Parathyroid adenoma (tissue), 2 donors: Measurements from ENCODE around the gene CAMK1D.

Source experiments
- H2AFZ ChIP-seq: fragments of 300-600 bp; sonication (generic); one replicate; pipeline ENCODE4 v1.7.0; 2017; ENCODE audit warnings: antibody characterized with exemption, mild to moderate bottlenecking
- H3K27ac ChIP-seq: fragments of 300-600 bp; sonication (generic); one replicate; pipeline ENCODE4 v1.7.0; 2017
- H3K27me3 ChIP-seq: fragments of 300-600 bp; sonication (generic); one replicate; pipeline ENCODE4 v1.7.0; 2017; ENCODE audit warnings: low read length; ENCODE audit not compliant: control insufficient read depth, insufficient read depth
- H3K36me3 ChIP-seq: fragments of 300-600 bp; sonication (generic); one replicate; pipeline ENCODE4 v1.7.0; 2017; ENCODE audit warnings: low read length; ENCODE audit not compliant: control insufficient read depth, insufficient read depth
- H3K4me1 ChIP-seq: fragments of 300-600 bp; sonication (generic); one replicate; pipeline ENCODE4 v1.7.0; 2017; ENCODE audit warnings: control low read depth
- H3K4me2 ChIP-seq: fragments of 300-600 bp; sonication (generic); one replicate; pipeline ENCODE4 v1.7.0; 2017; ENCODE audit warnings: low read length
- H3K4me3 ChIP-seq: fragments of 300-600 bp; sonication (generic); one replicate; pipeline ENCODE4 v1.7.0; 2017; ENCODE audit warnings: low read depth, low read length
- H3K79me2 ChIP-seq: fragments of 300-600 bp; sonication (generic); one replicate; pipeline ENCODE4 v1.7.0; 2017; ENCODE audit warnings: control low read depth
- H3K9ac ChIP-seq: fragments of 300-600 bp; sonication (generic); one replicate; pipeline ENCODE4 v1.7.0; 2017; ENCODE audit warnings: mild to moderate bottlenecking
- H3K9me3 ChIP-seq: fragments of 300-600 bp; sonication (generic); one replicate; pipeline ENCODE4 v1.7.0; 2017; ENCODE audit warnings: low read length; ENCODE audit not compliant: control insufficient read depth
- CTCF ChIP-seq: fragments of 300-600 bp; sonication (generic); IDR thresholded peaks from one replicate; pipeline ENCODE4 v1.7.0; 2017; ENCODE audit warnings: antibody characterized with exemption, mild to moderate bottlenecking
- donor health status: primary hyperparathyroidism.

Gene CAMK1D

GRCh38 chr10:12463459-12463838, 114.1 kb downstream of the CAMK1D start:
- H3K9ac ChIP-seq, result no peak overlapping the region
- no peaks in the 10 kb centered on the region for H3K4me1 ChIP-seq
- H2AFZ ChIP-seq, result no peak overlapping the region
- no peak overlapping the region for H3K4me3 ChIP-seq
- H3K36me3 ChIP-seq, result no peaks in the 10 kb centered on the region
- no peaks in the 10 kb centered on the region for H3K27me3 ChIP-seq
- H3K9me3 ChIP-seq, result no peaks in the 10 kb centered on the region
- H3K79me2 ChIP-seq, result no peaks in the 10 kb centered on the region
- no peak overlapping the region for H3K27ac ChIP-seq
- TF ChIP-seq CTCF, result no peak
- H3K4me2 ChIP-seq, result no peak overlapping the region

- Histone ChIP-seq H2AFZ (no peak overlapping the region), H3K79me2 (no peaks in the 10 kb centered on the region), H3K27ac (no peak overlapping the region), H3K27me3 (no peaks in the 10 kb centered on the region), H3K4me1 (no peaks in the 10 kb centered on the region), H3K4me3 (no peak overlapping the region), H3K9me3 (no peaks in the 10 kb centered on the region), H3K36me3 (no peaks in the 10 kb centered on the region), H3K4me2 (no peak overlapping the region), H3K9ac (no peak overlapping the region)
- TF ChIP-seq CTCF, result no peak
Observed at GRCh38 chr10:12465385-12466136, 116.2 kb downstream of the CAMK1D start.

GRCh38 chr10:12466704-12467305, 117.5 kb downstream of the CAMK1D start:
- H3K36me3 ChIP-seq, result no peaks in the 10 kb centered on the region
- no peaks in the 10 kb centered on the region for H3K9me3 ChIP-seq
- H3K4me3 ChIP-seq, result no peak overlapping the region
- TF ChIP-seq CTCF, result no peak
- no peaks in the 10 kb centered on the region for H3K4me1 ChIP-seq
- no peaks in the 10 kb centered on the region for H3K79me2 ChIP-seq
- H3K27ac ChIP-seq, result no peak overlapping the region
- H3K27me3 ChIP-seq, result no peaks in the 10 kb centered on the region
- no peak overlapping the region for H3K4me2 ChIP-seq
- no peak overlapping the region for H2AFZ ChIP-seq
- no peak overlapping the region for H3K9ac ChIP-seq

- Histone ChIP-seq H3K27ac (no peak overlapping the region), H3K4me1 (no peaks in the 10 kb centered on the region), H2AFZ (no peak overlapping the region), H3K79me2 (no peaks in the 10 kb centered on the region), H3K9me3 (no peaks in the 10 kb centered on the region), H3K4me3 (no peak overlapping the region), H3K27me3 (no peaks in the 10 kb centered on the region), H3K9ac (no peak overlapping the region), H3K4me2 (no peak overlapping the region), H3K36me3 (no peaks in the 10 kb centered on the region)
- no peak for TF ChIP-seq CTCF
Observed at GRCh38 chr10:12469345-12469744, 120.0 kb downstream of the CAMK1D start.

- H3K9ac ChIP-seq, result no peak overlapping the region
- H3K79me2 ChIP-seq, result no peaks in the 10 kb centered on the region
- H3K27me3 ChIP-seq, result no peaks in the 10 kb centered on the region
- H3K4me2 ChIP-seq, result no peak overlapping the region
- TF ChIP-seq CTCF, result no peak
- no peak overlapping the region for H3K4me3 ChIP-seq
- no peaks in the 10 kb centered on the region for H3K36me3 ChIP-seq
- no peak overlapping the region for H2AFZ ChIP-seq
- no peak overlapping the region for H3K27ac ChIP-seq
- no peaks in the 10 kb centered on the region for H3K4me1 ChIP-seq
- H3K9me3 ChIP-seq, result no peaks in the 10 kb centered on the region
Observed at GRCh38 chr10:12470719-12471118, 121.4 kb downstream of the CAMK1D start.
